NCI-H2029 treated with DMSO at 0.1 percent for 48 hours (cell line): ENCODE results near the gene PLCH1.
A peak's percentile ranks its signal among the peaks of the same experiment; 100 is the strongest.
"Not testable (repeated sequence)": the region's sequence is repeated elsewhere in the genome, so short reads cannot be mapped to it uniquely, and the experiment has no call there.

Source experiments
- DNase-seq: peaks from one replicate; lab custom pipeline; 2025; lab: John Stamatoyannopoulos, UW

PLCH1 gene

DNA sequence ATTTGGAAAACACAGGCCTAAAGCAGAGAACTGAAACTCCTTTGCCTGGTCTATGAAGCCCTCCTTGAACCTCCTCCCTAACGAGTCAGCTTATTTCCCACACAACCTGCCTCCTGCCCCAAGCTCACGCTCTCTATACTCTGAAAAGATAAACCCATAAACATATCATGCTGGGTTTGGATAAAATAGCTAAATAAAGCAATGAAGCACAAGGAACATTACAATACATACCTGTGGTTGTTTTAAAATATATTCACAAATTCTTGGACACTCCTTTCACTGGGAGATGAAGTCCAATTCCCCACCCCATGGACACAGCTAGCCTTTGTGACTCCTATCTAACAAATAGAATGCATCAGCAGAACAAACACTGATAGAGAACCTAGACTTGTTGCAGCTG lies 98.2 kb downstream of the PLCH1 start:
- no peak for DNase-seq

DNA sequence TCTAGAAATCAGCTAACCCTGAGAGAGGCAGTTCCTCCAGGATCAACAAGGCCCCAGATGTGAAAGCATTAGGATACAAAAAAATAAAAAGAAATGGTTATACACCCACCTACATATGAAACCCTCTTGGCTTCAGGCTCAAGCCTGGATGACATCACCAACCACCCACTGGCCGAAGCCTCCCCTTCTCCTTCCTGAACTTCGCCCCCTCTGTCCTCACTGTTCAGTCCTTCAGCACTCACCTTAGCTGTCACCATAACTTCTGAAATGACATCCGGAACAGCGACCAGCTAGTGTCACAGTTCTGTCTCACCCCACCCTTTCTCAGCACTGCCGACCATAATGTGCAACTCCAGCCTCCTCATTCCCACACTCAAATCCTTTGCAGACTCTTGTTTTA lies 98.7 kb downstream of the PLCH1 start:
- DNase-seq = no peak

DNA sequence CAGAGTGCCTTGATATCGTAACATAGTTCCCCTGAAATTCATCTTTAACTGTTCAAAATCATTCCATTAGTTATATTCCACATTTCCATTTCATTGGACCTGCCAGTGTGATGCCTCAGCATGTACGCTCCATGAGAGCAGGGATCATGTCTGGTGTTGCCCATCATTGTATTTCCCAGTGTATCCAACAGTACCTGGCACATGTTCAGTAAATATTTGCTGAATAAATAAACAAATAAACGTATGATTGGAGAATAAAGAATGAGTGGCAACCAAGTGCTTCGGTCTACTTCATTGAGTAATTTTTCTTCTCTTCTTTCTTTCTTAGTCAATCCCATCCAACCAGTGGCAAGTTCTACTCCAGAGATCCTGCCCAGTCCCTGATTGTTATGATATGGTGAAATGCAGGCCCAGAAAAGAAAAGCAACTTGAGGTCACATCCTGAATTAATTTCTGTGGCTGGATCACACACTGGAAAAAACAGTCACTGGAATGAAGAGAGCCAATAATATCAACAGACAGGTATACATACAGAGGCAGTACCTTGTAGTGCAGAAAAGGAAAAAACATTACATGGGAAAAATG lies 101.2 kb downstream of the PLCH1 start:
- peak; percentile 42 for DNase-seq

DNA sequence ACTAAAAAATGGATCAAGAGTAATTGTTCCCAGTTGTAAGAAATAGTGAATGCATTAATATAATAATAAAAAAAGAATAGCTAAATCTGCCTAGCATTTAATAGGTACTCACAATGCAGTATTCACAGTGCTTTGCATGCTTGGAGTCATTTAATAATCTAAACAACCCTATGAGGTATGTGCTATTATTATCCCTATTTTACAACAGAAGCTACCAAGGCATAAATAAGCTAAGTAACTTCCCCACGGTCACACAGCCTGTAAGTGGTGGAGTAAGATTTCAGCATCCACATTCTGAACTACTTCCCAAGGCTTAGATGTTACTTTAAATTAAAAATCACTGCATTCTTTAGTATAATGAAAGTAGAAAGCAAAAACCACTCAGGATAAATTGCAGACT lies 102.9 kb downstream of the PLCH1 start:
- DNase-seq = no peak

DNA sequence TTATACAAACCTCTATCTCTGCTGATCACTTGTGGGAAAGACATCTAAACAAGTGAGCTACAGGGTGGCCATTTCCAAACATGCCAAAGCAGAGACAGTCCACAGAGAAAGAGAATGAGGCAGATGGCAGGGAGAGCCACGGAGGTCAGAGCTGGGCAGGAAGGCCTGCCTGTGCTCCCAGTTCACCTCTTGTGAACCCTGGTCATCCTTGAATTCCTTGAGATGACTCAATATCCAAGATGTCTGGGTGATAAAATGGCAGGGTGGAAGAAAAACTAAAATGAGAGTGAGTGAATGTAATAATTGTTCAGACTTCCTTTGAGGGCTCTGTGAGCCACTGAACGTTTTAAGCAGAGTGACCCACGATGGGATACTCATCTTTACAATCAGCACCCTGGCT lies 104.8 kb downstream of the PLCH1 start:
- DNase-seq = no peak

DNA sequence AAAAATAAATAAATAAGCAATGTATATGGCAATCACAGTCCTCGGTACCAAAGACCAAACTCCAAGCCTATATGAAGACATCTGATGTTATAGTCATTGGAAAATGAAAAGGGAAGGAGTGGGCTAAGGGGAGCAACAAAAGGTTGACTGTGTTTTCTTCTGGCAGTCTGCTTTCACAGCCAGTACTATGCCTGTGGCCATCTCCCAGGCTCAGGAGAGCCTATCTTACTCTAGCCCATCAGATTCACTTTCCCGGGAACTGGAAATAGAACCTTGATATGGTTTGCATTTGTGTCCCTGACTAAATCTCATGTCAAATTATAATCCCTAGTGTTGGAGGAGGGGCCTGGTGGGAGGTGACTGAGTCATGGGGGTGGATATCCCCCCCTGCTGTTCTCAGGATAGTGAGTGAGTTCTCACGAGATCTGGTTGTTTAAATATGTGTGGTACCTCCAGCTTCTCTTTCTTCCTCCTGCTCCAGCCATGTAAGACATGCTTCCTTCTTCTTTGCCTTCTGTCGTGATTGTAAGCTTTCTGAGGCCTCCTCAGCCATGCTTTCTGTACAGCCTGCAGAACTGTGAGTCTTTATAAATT lies 105.3 kb downstream of the PLCH1 start:
- no peak for DNase-seq

DNA sequence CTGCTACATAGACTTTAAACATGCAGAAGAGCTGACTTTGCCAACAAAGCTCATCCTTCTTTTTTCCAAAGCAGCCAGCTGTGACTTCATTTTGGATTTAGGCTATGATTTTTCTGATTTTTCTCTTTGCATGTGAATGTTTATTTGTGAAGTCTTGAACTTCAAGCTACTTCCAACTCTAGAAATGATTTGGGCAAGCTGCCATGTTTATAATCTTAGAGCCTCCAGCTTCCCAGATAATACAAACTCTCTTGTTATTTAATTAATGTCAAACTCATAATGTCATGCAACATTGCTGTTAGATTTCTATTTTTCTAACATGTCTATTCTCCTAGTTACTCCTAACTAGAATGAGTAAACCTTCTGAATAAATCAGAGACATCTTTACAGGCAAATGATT lies 106.4 kb downstream of the PLCH1 start:
- DNase-seq = not testable (repeated sequence)

DNA sequence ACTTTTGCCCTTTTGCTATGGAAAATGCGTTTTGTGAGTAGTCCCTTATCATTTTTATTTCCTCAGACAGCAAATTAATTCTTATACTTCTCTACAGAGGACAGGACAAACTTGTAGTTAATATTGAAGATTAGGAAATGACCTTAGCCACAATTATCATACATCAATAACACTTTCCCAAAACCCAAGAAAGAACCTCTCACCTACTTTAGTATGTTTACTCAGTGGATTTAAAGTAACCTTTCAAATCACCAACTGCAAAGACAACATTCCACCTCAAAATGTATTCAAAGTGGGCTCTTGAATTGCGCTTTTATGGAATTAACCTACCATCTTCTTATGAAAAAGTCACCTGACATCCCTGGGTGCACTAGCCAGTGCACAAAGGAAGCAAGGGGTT lies 107.3 kb downstream of the PLCH1 start:
- DNase-seq = no peak

DNA sequence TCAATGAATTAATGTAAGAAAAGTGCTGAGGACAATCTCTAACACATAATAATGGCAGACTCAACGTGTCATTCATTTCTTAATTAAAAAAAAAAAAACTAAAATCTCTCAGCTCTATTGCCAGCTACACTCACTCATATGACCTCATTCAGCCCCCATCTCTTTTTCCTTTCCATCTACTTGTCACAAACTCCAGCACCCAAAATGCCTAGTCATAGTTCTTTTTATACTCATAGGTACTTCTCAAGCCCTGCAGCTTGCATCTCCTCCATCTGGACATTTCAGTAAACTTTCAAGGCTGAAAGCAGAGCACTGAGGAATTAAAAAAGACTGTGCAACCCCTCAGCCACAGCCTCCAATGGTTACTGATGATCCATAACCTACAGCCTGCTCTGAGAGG lies 109.8 kb downstream of the PLCH1 start:
- no peak for DNase-seq

DNA sequence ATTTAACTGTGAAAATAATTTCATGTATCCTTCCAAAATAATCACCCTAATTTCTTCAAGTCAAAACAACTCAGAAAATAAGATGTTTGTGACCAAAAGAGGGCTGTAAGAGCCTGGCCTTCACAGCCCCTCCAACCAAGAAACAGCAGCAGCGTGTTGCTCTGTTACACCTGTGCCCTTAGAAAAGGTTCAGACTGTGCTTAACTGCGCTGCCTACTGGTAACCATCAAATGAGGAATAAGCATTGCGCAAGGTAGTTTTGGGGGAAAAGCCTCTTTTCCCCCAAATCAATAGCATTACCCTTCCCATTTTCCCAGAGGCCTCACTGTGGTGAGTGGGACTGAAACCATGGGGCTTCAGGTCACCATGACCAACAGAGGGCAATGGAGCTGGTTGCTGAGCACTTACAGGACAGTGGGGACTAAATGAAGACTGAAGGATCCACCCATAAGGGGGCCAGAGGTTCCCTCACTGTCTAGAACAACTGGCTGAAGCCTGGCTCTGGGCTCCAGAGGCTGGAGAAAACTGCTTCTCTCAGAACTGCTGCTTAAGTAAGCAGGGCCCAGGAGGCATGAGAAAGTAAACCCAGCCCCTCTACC lies 110.7 kb downstream of the PLCH1 start:
- DNase-seq = no peak

DNA sequence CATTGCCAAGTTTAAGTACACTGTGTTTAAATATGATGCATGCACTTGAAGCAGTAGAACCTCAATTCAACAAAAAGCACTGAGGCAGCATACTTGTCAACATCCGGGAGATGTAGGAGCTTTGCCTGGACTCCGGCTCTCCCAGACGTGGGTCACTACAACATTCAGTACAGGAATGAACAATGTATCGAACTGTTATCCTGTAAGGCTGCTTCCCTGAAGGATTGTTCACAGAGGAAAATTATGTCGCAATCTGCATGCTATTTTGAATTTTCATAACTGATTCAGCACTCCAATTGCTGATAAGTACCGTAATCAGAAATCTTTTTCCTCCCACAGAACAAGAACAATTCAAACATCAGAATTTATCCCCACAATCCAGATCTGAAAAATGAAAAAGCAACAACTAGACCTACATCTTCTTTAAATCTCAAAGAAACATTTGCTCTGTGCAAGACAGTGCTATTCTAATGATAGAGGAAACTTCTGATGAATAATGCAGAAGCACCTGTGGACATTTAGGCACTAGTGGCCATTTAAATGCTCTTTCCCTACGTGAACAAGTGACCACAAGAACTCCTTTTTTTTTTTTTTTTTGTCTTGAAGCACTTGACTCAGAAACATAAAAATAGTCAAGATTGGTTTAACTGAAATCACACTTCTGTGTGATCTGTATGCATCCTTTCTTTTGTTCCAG lies 113.4 kb downstream of the PLCH1 start:
- DNase-seq = peak; percentile 10

DNA sequence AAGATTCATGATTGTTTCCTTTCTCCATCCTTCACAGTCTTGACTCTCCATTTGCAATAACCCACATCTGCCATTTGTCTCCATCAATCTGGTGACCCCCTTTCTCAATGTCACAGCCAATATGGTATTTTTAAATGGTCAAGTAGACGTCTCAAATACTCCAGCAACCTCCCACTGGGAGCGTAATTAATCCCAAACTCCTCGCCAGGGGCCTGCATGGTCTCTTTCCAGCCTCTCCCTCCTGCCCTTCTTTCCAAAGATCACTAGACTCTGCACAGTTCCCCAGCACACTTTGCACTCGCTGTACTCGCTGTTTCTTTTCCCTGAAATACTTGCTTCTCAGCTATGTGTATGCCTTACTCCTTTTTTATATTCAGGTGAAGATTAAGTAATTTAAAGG lies 115.3 kb downstream of the PLCH1 start:
- no peak for DNase-seq

DNA sequence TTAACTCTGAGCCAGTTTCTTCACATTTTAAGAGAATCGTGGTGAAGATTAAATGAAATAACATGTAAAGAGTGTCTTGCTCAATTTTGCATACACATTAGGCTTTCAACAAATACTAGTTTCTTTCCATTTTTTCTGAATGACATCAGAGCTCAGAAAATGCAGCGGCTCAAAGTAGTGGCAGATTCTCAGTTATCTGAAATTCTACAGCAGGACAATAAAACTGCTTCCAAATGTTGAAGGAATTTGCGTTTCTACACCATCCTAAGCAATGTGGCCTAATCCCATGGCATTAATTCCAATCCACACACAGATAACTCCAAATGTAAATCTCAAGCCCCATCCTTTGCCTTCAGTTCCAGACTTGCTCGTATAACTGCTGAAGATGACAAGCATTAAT lies 115.8 kb downstream of the PLCH1 start:
- no peak for DNase-seq

DNA sequence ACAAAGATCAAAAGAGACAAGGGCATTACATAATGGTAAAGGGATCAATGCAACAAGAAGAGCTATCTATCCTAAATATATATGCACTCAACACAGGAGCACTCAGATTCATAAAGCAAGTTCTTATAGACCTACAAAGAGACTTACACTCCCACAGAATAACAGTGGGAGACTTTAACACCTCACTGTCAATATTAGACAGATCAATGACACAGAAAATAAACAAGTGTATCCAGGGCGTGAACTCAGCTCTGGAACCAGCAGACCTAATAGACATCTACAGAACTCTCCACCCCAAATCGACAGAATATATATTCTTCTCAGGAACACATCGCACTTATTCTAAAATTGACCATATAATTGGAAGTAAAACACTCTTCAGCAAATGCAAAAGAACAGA lies 122.2 kb downstream of the PLCH1 start:
- not testable (repeated sequence) for DNase-seq

DNA sequence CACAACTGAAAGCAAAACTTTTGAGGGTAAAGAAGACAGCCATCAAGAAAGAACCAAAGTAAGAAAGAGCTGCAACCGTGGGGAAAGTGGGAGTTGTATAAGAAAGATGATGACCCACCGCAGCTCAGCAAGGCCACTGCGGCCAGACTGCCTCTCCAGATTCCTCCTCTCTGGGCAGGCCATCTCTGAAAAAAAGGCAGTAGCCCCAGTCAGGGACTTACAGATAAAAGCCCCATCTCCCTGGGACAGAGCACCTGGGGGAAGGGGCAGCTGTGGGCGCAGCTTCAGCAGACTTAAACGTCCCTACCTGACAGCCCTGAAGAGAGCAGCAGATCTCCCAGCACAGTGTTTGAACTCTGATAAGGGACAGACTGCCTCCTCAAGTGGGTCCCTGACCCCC lies 124.3 kb downstream of the PLCH1 start:
- DNase-seq = not testable (repeated sequence)

DNA sequence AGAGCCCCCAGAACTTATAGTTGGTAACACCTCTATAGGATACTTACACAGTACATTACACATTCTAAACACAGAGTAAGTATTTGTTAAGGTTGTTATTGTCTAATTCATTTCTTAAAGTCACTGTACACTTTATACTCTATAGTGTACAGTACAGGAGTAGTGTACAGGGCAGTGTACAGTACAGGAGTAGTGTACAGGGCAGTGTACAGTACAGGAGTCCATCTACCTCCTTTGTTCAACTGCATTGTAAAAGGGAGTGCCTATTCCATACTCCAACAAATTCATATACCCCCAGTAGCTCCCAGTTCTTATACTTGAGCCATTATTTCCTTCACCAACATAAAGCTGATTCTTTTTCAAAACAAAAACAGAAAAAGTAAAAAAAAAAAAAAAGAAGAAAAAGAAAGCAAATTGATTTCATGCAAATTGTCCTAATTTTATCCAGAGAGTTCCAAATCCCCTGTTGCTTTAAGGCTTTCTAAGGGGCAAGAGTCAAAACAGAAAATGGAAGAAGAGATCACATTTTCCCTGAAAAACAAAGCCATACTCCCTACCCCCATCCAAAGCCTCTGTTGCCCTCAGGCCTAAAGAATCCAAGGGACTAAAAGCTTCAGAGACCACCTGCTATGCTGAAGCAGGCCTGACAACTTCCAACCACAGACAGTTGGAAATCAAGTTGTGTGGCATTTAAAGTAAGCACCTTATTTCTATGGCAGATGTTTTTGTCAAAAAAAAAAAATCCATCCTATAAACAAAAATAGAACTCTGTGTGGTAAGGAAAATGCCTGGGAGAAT lies 125.6 kb downstream of the PLCH1 start:
- no peak for DNase-seq

DNA sequence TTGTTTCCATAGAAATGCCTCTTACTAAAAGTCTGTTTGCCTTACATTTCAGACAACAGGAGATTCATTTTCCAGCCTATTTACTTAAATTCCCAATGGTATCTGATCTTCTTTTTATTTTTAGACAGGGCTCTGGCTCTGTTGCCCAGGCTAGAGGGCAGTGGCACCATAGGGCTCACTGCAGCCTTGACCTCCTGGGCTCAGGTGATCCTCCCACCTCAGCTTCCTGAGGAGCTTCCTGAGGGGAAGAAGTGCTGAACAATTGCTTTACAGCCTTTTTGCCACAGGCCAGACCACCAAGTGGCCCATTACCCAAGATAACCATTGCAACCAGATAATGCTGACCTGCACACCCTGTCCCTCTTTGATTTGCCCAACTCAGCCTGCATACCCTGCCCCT lies 126.3 kb downstream of the PLCH1 start:
- DNase-seq = no peak

DNA sequence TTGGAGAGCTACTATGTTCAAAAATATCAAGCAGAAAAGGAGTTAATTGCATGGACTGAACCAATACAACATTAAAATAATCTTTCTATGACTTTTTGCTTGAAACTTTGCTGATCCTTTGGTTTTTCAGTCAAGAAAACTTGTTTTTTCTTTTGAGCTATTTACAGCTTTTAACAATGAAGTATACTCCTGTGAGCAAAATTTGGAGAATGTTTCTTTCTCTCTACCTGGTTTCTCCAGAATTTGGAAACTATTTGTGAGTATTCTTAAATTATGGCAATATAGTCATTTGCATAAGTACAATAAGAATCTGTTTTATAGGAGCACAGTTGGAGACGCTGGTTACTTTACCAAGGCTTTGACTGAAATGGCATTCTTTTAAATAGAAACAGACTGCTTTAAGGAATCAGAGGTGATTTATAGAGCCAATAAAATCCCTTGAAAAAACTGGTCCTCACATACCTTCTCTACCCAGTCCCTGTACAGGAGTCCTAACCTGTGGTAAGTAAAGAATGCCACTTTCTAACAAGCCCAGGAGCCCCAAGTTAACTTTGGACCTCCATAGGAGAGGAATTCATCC lies 127.4 kb downstream of the PLCH1 start:
- DNase-seq = no peak

DNA sequence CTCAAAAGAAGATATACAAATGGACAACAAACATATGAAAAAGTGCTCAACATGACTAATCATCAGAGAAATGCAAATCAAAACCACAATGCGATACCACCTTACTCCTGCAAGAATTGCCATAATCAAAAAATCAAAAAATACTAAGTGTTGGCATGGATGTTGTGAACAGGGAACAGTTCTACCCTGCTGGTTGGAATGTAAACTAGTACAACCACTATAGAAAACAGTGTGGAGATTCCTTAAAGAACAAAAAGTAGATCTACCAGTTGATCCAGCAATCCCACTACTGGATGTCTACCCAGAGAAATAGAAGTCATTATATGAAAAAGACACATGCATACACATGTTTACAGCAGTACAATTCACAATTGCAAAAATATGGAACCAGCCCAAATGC lies 129.7 kb downstream of the PLCH1 start:
- DNase-seq = not testable (repeated sequence)

DNA sequence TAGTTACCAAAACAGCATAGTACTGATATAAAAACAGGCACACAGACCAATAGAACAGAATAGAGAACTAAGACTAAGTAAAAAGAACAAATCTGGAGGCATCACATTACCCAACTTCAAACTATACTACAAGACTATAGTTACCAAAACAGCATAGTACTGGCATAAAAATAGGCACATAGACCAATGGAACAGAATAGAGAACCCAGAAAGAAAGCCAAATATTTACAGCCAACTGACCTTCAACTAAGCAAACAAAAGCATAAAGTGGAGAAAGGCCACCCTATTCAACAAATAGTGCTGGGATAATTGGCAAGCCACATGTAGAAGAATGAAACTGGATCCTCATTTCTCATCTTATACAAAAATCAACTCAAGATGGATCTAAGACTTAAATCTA lies 130.5 kb downstream of the PLCH1 start:
- DNase-seq = not testable (repeated sequence)

DNA sequence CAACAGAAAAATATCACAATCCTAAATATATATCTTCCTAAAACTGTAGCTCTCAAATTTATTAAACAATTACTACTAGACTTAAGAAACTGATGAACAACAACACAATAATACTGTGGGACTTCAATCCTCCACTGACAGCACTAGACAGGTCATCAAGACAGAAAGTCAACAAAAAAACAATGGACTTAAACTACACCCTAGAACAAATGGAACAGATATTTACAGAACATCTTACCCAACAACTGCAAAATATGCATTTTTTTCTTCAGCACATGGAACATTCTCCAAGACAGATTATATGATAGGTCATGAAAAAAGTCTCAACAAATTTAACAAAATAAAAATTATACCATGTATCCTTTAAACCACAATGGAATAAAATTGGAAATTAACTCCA lies 133.4 kb downstream of the PLCH1 start:
- no peak for DNase-seq

DNA sequence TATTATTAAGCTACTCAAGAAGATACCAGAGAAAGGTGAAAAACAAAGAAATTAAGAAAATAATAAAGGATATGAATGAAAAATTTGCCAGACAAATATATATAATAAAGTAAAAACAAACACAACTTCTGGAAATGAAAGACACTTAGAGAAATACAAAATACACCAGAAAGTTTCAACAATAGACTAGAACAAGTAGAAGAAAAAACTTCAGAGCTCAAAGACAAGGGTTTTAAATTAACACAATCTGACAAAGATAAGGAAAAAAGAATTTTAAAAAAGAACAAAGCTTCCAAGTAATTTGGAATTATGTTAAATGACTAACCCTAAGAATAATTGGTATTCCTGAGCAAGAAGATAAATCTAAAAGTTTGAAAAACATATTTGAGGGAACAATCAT lies 135.3 kb downstream of the PLCH1 start:
- no peak for DNase-seq
